HepG2 (cell line): Measurements from ENCODE around the gene SPPL2B. TPM values are rescaled to one million over a fixed set of nuclear protein-coding genes. Genes with fewer than 3 reads are reported as not detected.

Experiments used
- CHCHD3 ChIP-seq: sonication (generic); formaldehyde crosslinking; IDR thresholded peaks from 2 replicates; pipeline ENCODE4 v1.8.0; 2022; ENCODE audit warnings: mild to moderate bottlenecking, missing genetic modification reagents, moderate library complexity
- FOXC1 ChIP-seq: sonication (generic); formaldehyde crosslinking; IDR thresholded peaks from 2 replicates; pipeline ENCODE4 v1.8.0; 2022; ENCODE audit warnings: mild to moderate bottlenecking, missing genetic modification reagents, borderline replicate concordance
- GLMP ChIP-seq: sonication (generic); formaldehyde crosslinking; IDR thresholded peaks from 2 replicates; pipeline ENCODE4 v1.9.0; 2021; ENCODE audit warnings: missing genetic modification reagents, mild to moderate bottlenecking, borderline replicate concordance
- HMG20B ChIP-seq: conservative IDR thresholded peaks from 2 replicates; pipeline ENCODE4 v1.6.1; 2016; ENCODE audit warnings: missing genetic modification reagents, missing compliant biosample characterization
- IKZF1 ChIP-seq: fragments of 450-650 bp; IDR thresholded peaks from 2 replicates; pipeline ENCODE4 v1.7.1; 2016
- IKZF5 ChIP-seq: IDR thresholded peaks from 2 replicates; pipeline ENCODE4 v1.6.1; 2018; ENCODE audit warnings: missing genetic modification reagents, mild to moderate bottlenecking, missing compliant biosample characterization
- KDM1A ChIP-seq: IDR thresholded peaks from 2 replicates; pipeline ENCODE4 v1.6.1; 2016; ENCODE audit warnings: missing compliant biosample characterization
- KLF6 ChIP-seq: IDR thresholded peaks from 2 replicates; pipeline ENCODE4 v1.8.0; 2016; ENCODE audit warnings: missing biosample characterization, missing genetic modification reagents
- MAFK ChIP-seq, 2 experiments: IDR thresholded peaks in 1 of 2; conservative IDR thresholded peaks in 1 of 2; 2 replicates each; pipeline ENCODE4 v1.6.1; 2011; ENCODE audit warnings: improper control_type of control experiment in 2 of 2, low read length in 2 of 2
- NFKBIZ ChIP-seq: IDR thresholded peaks from 2 replicates; pipeline ENCODE4 v1.6.1; 2018; ENCODE audit warnings: missing genetic modification reagents, missing compliant biosample characterization
- NR2F1 ChIP-seq, 2 experiments: fragments of 450-650 bp in 1 of 2; formaldehyde crosslinking in 1 of 2; IDR thresholded peaks; 2 replicates each; pipeline versions ENCODE4 v1.5.0 to v1.6.1; 2016 to 2020; ENCODE audit warnings: mild to moderate bottlenecking in 1 of 2, missing compliant biosample characterization in 1 of 2, missing genetic modification reagents in 1 of 2, moderate library complexity in 1 of 2
- RARA ChIP-seq: IDR thresholded peaks from 2 replicates; pipeline ENCODE4 v1.6.1; 2016; ENCODE audit warnings: missing genetic modification reagents, missing compliant biosample characterization
- RELA ChIP-seq: sonication (generic); formaldehyde crosslinking; IDR thresholded peaks from 2 replicates; pipeline ENCODE4 v1.4.0; 2020; ENCODE audit warnings: missing genetic modification reagents
- RXRA ChIP-seq: sonication (generic); formaldehyde crosslinking; IDR thresholded peaks from 2 replicates; pipeline ENCODE4 v1.5.1; 2020; ENCODE audit warnings: missing genetic modification reagents
- SIN3B ChIP-seq: fragments of 150-350 bp; IDR thresholded peaks from 2 replicates; pipeline ENCODE4 v1.6.1; 2014; ENCODE audit warnings: low read length
- YEATS4 ChIP-seq: sonication (generic); formaldehyde crosslinking; IDR thresholded peaks from 2 replicates; pipeline ENCODE4 v1.4.0; 2020; ENCODE audit warnings: missing genetic modification reagents, borderline replicate concordance
- ZFP36L1 ChIP-seq: sonication (generic); formaldehyde crosslinking; IDR thresholded peaks from 2 replicates; pipeline ENCODE4 v1.8.0; 2022; ENCODE audit warnings: mild to moderate bottlenecking, missing genetic modification reagents, moderate library complexity
- ZNF224 ChIP-seq: sonication (generic); formaldehyde crosslinking; IDR thresholded peaks from 2 replicates; pipeline ENCODE4 v1.5.0; 2020; ENCODE audit warnings: mild to moderate bottlenecking, missing genetic modification reagents
- ZNF232 ChIP-seq: sonication (generic); formaldehyde crosslinking; IDR thresholded peaks from 2 replicates; pipeline ENCODE4 v1.4.0; 2020; ENCODE audit warnings: missing genetic modification reagents, borderline replicate concordance
- ZNF33B ChIP-seq: sonication (generic); formaldehyde crosslinking; IDR thresholded peaks from 2 replicates; pipeline ENCODE4 v1.5.1; 2020; ENCODE audit warnings: mild to moderate bottlenecking, missing genetic modification reagents
- ZNF44 ChIP-seq: sonication (generic); formaldehyde crosslinking; IDR thresholded peaks from 2 replicates; pipeline ENCODE4 v1.5.1; 2020; ENCODE audit warnings: mild to moderate bottlenecking, missing genetic modification reagents
- ZNF687 ChIP-seq: sonication (generic); formaldehyde crosslinking; IDR thresholded peaks from 2 replicates; pipeline ENCODE4 v1.5.1; 2020; ENCODE audit warnings: mild to moderate bottlenecking, missing genetic modification reagents, moderate library complexity
- ZNF768 ChIP-seq: sonication (generic); formaldehyde crosslinking; IDR thresholded peaks from 2 replicates; pipeline ENCODE4 v1.4.0; 2020; ENCODE audit warnings: missing genetic modification reagents
- ZNF878 ChIP-seq: sonication (generic); formaldehyde crosslinking; IDR thresholded peaks from 2 replicates; pipeline ENCODE4 v1.8.1; 2023; ENCODE audit warnings: mild to moderate bottlenecking, missing genetic modification reagents, moderate library complexity
- polyA plus RNA-seq, 8 experiments: library from polyadenylated mRNA; depleted of rRNA in 3 of 8; stranded (reverse) in 7 of 8; unstranded in 1 of 8; fragments of >200 nt; fragmentation: Illumina TruSeq in 4 of 8; extraction: Trizol in 4 of 8; gene quantifications; 2 replicates each; pipeline versions ENCODE4 v1.2.1 to v1.2.3, GENCODE V29; 2011 to 2016; ENCODE audit warnings: low read depth in 4 of 8, missing spikeins in 1 of 8, mixed read lengths in 1 of 8; ENCODE audit not compliant: insufficient read depth in 1 of 8
- total RNA-seq, 5 experiments: library from RNA; depleted of rRNA; stranded (reverse); fragments of >200 nt; fragmentation: Illumina TruSeq; extraction: Trizol; gene quantifications; 2 replicates each; pipeline ENCODE4 v1.2.3, GENCODE V29; 2016; ENCODE audit warnings: low read depth in 1 of 5

SPPL2B gene
- total and polyA plus RNA-seq, 2 of the 13 experiments (the other 11 are each of a cell fraction or from before 2014, with no cell fraction given) = 14.9 to 15.2 TPM

- peak; percentile 72 for TF ChIP-seq ZNF687 (CRISPR knock-in tag)
- TF ChIP-seq MAFK (conservative IDR thresholded peaks at IDR 0.05 in 1 of 2, IDR thresholded peaks at IDR 0.05 in 1 of 2; ENCODE audit: low read length in 2 of 2) = peak; percentile 40 to 64; a peak in 3 of 4 replicates
- TF ChIP-seq ZNF33B (CRISPR knock-in tag) = no peak
- TF ChIP-seq RXRA = 0 out of 2 replicates have a peak, but pooled peaks have one; percentile 27
- TF ChIP-seq ZNF44 (CRISPR knock-in tag) = no peak
- no peak for TF ChIP-seq HMG20B
- TF ChIP-seq YEATS4 (CRISPR knock-in tag) = peak; percentile 51; the same call in 1 of the 2 replicates
- peak; percentile 92; the same call in 1 of the 2 replicates for TF ChIP-seq KDM1A (CRISPR knock-in tag)
- no peak for TF ChIP-seq GLMP
- TF ChIP-seq SIN3B = no peak
- peak; percentile 42 to 89; a peak in 2 of 4 replicates for TF ChIP-seq NR2F1 (CRISPR knock-in tag; IDR thresholded peaks at IDR 0.05)
- no peak for TF ChIP-seq ZNF878 (CRISPR knock-in tag)
- no peak for TF ChIP-seq CHCHD3 (CRISPR knock-in tag)
- TF ChIP-seq KLF6 = peak; percentile 47; the same call in 1 of the 2 replicates
- TF ChIP-seq ZNF224 = no peak
- no peak for TF ChIP-seq IKZF1
- TF ChIP-seq NFKBIZ (CRISPR knock-in tag) = no peak
- TF ChIP-seq ZNF768 (CRISPR knock-in tag) = peak; percentile 61; the same call in 1 of the 2 replicates
- no peak for TF ChIP-seq RELA
- 0 out of 2 replicates have a peak, but pooled peaks have one; percentile 62 for TF ChIP-seq ZFP36L1
- 0 out of 2 replicates have a peak, but pooled peaks have one; percentile 15 for TF ChIP-seq IKZF5 (CRISPR knock-in tag)
- no peak for TF ChIP-seq ZNF232
- peak; percentile 55 for TF ChIP-seq RARA
- TF ChIP-seq FOXC1 (CRISPR knock-in tag) = no peak
Observed at GRCh38 chr19:2385053-2385721, 56.7 kb downstream of the SPPL2B start (continued).
